Activated CD8-positive, alpha-beta memory T cell treated with anti-CD3 and anti-CD28 coated beads for 1 hour (primary cell): ENCODE measurements around the gene STAT5B.
A peak's percentile ranks its signal among the peaks of the same experiment; 100 is the strongest.
"Not testable (repeated sequence)": the region's sequence is repeated elsewhere in the genome, so short reads cannot be mapped to it uniquely, and the experiment has no call there.

Experiments
- DNase-seq, 2 donors: peaks; one replicate each; pipeline ENCODE4 v3.0.0-alpha.2; 2020; ENCODE audit warnings: low read depth in 1 of 2; ENCODE audit errors: extremely low read depth in 1 of 2

Gene STAT5B

GRCh38 chr17:42241871-42242270, 34.3 kb downstream of the STAT5B start:
- DNase-seq, result no peak

- DNase-seq, result not testable (repeated sequence)
Measured at GRCh38 chr17:42240863-42241262, 35.3 kb downstream of the STAT5B start.

GRCh38 chr17:42240201-42240600, 36.0 kb downstream of the STAT5B start:
- no peak for DNase-seq

- not testable (repeated sequence) for DNase-seq
Measured at GRCh38 chr17:42239576-42239975, 36.6 kb downstream of the STAT5B start.

GRCh38 chr17:42236760-42237159, 39.4 kb downstream of the STAT5B start:
- no peak for DNase-seq

GRCh38 chr17:42233994-42234393, 42.2 kb downstream of the STAT5B start:
- no peak for DNase-seq

- DNase-seq, result no peak
Measured at GRCh38 chr17:42233156-42233555, 43.0 kb downstream of the STAT5B start.

- DNase-seq, result no peak
Measured at GRCh38 chr17:42230225-42230624, 46.0 kb downstream of the STAT5B start.

GRCh38 chr17:42227849-42228700, 48.1 kb downstream of the STAT5B start:
- DNase-seq, result no peak

- DNase-seq, result no peak
Measured at GRCh38 chr17:42225646-42226045, 50.5 kb downstream of the STAT5B start.

- no peak for DNase-seq
Measured at GRCh38 chr17:42224651-42225050, 51.5 kb downstream of the STAT5B start.

GRCh38 chr17:42221886-42222745, 54.1 kb downstream of the STAT5B start:
- DNase-seq, result peak; percentile 30 to 41

- not testable (repeated sequence) for DNase-seq
Measured at GRCh38 chr17:42219280-42219679, 56.9 kb downstream of the STAT5B start.

- DNase-seq, result no peak
Measured at GRCh38 chr17:42214156-42214555, 62.0 kb downstream of the STAT5B start.

- no peak for DNase-seq
Measured at GRCh38 chr17:42212382-42212781, 63.8 kb downstream of the STAT5B start.

GRCh38 chr17:42211921-42212341, 64.3 kb downstream of the STAT5B start:
- DNase-seq, result not testable (repeated sequence)

- no peak for DNase-seq
Measured at GRCh38 chr17:42210046-42210445, 66.1 kb downstream of the STAT5B start.

- DNase-seq, result not testable (repeated sequence)
Measured at GRCh38 chr17:42206153-42206612, 70.0 kb downstream of the STAT5B start.

- DNase-seq, result no peak
Measured at GRCh38 chr17:42203354-42203753, 72.8 kb downstream of the STAT5B start.

GRCh38 chr17:42202696-42203095, 73.5 kb downstream of the STAT5B start:
- DNase-seq, result no peak

GRCh38 chr17:42202159-42202558, 74.0 kb downstream of the STAT5B start:
- DNase-seq, result no peak

GRCh38 chr17:42201458-42201772, 74.8 kb downstream of the STAT5B start:
- no peak for DNase-seq
